Ascending aorta (tissue), 2 donors: ENCODE results near the gene KIF3C. TPM values are rescaled to one million over a fixed set of nuclear protein-coding genes. Genes with fewer than 3 reads are reported as not detected.

Source experiments
- DNase-seq, 2 donors: peaks; one replicate each; pipeline ENCODE4 v3.0.0-alpha.2; 2019; ENCODE audit warnings: low spot score in 2 of 2
- H3K27ac ChIP-seq, 2 donors: fragments of 200-600 bp; sonication (generic); one replicate each; pipeline ENCODE4 v1.5.1; 2016 to 2017; ENCODE audit warnings: mild to moderate bottlenecking in 1 of 2
- H3K27me3 ChIP-seq: fragments of 200-600 bp; sonication (generic); one replicate; pipeline ENCODE4 v1.5.1; 2017
- H3K36me3 ChIP-seq, 2 donors: fragments of 200-600 bp; sonication (generic); one replicate each; pipeline ENCODE4 v1.5.1; 2016
- H3K4me1 ChIP-seq, 2 donors: fragments of 200-600 bp; sonication (generic); one replicate each; pipeline ENCODE4 v1.5.1; 2016 to 2017; ENCODE audit warnings: mild to moderate bottlenecking in 1 of 2
- H3K4me3 ChIP-seq, 2 donors: fragments of 200-600 bp; sonication (generic); one replicate each; pipeline ENCODE4 v1.5.1; 2016 to 2017; ENCODE audit warnings: mild to moderate bottlenecking in 1 of 2
- H3K9me3 ChIP-seq, 2 donors: fragments of 200-600 bp; sonication (generic); one replicate each; pipeline ENCODE4 v1.5.1; 2016
- CTCF ChIP-seq, 3 experiments: fragments of 200-600 bp in 2 of 3; fragments of 450-650 bp in 1 of 3; sonication (generic) in 2 of 3; IDR thresholded peaks; one replicate each; pipeline ENCODE4 v1.5.1; 2016 to 2019; ENCODE audit warnings: antibody characterized with exemption in 3 of 3, mild to moderate bottlenecking in 1 of 3, moderate library complexity in 1 of 3
- intact Hi-C: fragments of 100-400 bp; cut with DNase I; formaldehyde crosslinking; loops from one replicate; pipeline ENCODE4 v1.15.1; 2023
- total RNA-seq: library from RNA; depleted of rRNA; stranded (reverse); fragments of >200 nt; gene quantifications from one replicate; pipeline ENCODE4 v1.1.0, GENCODE V29; 2016

Gene KIF3C
- total RNA-seq, 1 donor from 2014 or later = 11.9 TPM

- no peak for DNase-seq
- H3K27ac ChIP-seq = no peak overlapping the region
Measured at GRCh38 chr2:25983735-25984134, 1.4 kb upstream of the KIF3C start.

GRCh38 chr2:25982968-25983280, 627 bp upstream of the KIF3C start:
- Histone ChIP-seq H3K27ac (peak overlapping the region; percentile 4 to 60), H3K4me3 (peak overlapping the region; percentile 86 to 95), H3K27me3 (no peaks in the 10 kb centered on the region), H3K4me1 (peaks cover 0 to 22% of the 10 kb centered on the region in 2 donors), H3K36me3 (no peaks in the 10 kb centered on the region), H3K9me3 (no peaks in the 10 kb centered on the region)
- no peak for TF ChIP-seq CTCF (IDR thresholded peaks at IDR 0.05)
- intact Hi-C loops = loop anchor here (1.0 to 10.0 kb wide), 5 partner anchors 32 to 362 kb away; partner anchors contain the start of genes ADGRF3, RAB10 and SELENOI
- DNase-seq = no peak

More at GRCh38 chr2:25983735-25984134, 1.4 kb upstream of the KIF3C start:
- Histone ChIP-seq H3K36me3 (no peaks in the 10 kb centered on the region), H3K4me3 (no peak overlapping the region), H3K4me1 (peaks cover 0 to 20% of the 10 kb centered on the region in 2 donors), H3K27me3 (no peaks in the 10 kb centered on the region), H3K9me3 (no peaks in the 10 kb centered on the region)
- no peak for TF ChIP-seq CTCF (IDR thresholded peaks at IDR 0.05)
- intact Hi-C loops = loop anchor here (1.0 to 10.0 kb wide), 5 partner anchors 33 to 361 kb away; partner anchors contain the start of genes ADGRF3, RAB10 and SELENOI

- no peaks in the 10 kb centered on the region for H3K9me3 ChIP-seq
- H3K4me1 ChIP-seq = peaks cover 0 to 22% of the 10 kb centered on the region in 2 donors
- peak overlapping the region in 1 of 2 donors; percentile 60 for H3K27ac ChIP-seq
- no peak for TF ChIP-seq CTCF (IDR thresholded peaks at IDR 0.05)
- DNase-seq = no peak
- intact Hi-C loops = loop anchor here (2.0 to 10.0 kb wide), 4 partner anchors 31 to 363 kb away; partner anchors contain the start of genes ADGRF3, RAB10 and SELENOI
- H3K27me3 ChIP-seq = no peaks in the 10 kb centered on the region
- H3K36me3 ChIP-seq = no peaks in the 10 kb centered on the region
- H3K4me3 ChIP-seq = peak overlapping the region; percentile 86 to 95
Measured at GRCh38 chr2:25981596-25982272, 563 bp downstream of the KIF3C start.

- Histone ChIP-seq H3K27ac (no peak overlapping the region), H3K4me1 (peaks cover 0 to 22% of the 10 kb centered on the region in 2 donors)
Measured at GRCh38 chr2:25980951-25981350, 1.3 kb downstream of the KIF3C start.

More at GRCh38 chr2:25980951-25981350, 1.3 kb downstream of the KIF3C start:
- Histone ChIP-seq H3K36me3 (no peaks in the 10 kb centered on the region), H3K9me3 (no peaks in the 10 kb centered on the region), H3K27me3 (no peaks in the 10 kb centered on the region), H3K4me3 (no peak overlapping the region)
- no peak for TF ChIP-seq CTCF (IDR thresholded peaks at IDR 0.05)
- intact Hi-C loops = loop anchor here (5.0 to 10.0 kb wide), 3 partner anchors 51 to 364 kb away; partner anchors contain the start of genes ADGRF3, RAB10 and SELENOI
- no peak for DNase-seq
